ENCODE measurements around the gene LARGE1.

DNA sequence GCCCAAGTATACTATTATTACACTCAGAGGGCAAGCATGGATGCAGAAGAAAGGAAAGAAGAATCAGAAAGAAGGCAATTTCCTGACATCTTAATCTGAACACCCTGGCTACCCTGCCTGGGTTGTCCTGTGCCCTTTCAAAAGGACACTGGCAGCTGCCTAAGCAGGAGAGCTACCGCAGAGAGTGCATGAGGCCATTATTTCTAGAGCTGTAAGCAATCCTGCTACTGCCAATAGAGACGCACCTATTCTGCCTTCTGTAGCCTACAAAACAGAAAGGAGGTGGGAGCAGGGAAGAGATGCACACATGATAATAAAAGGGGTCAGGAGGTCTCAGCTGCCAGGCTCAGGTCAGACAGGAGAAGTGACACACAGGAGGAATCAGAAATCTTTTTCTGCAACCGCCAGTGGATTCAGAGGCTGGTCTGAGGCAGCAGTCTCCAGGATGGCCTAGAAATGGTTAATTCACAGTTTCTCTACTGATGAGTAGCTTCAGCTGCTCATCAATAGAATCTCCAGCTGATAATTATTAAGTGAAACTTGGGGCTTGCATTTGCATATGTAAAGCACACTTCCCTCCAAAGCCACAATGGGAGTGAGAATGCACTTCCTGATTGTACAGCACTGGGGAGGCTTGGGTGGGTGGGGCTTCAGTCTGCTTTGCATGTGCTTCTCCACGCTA lies 253.9 kb downstream of the LARGE1 start:
- TF ChIP-seq POLR2AphosphoS5 (IDR thresholded peaks at IDR 0.05; ENCODE audit: low read depth, low read length) (no peak), POLR2A (IDR thresholded peaks at IDR 0.05; ENCODE audit: low read depth, low read length) (no peak)
